ENCODE data around the gene TEX2.

- TF ChIP-seq, protein P1, sequence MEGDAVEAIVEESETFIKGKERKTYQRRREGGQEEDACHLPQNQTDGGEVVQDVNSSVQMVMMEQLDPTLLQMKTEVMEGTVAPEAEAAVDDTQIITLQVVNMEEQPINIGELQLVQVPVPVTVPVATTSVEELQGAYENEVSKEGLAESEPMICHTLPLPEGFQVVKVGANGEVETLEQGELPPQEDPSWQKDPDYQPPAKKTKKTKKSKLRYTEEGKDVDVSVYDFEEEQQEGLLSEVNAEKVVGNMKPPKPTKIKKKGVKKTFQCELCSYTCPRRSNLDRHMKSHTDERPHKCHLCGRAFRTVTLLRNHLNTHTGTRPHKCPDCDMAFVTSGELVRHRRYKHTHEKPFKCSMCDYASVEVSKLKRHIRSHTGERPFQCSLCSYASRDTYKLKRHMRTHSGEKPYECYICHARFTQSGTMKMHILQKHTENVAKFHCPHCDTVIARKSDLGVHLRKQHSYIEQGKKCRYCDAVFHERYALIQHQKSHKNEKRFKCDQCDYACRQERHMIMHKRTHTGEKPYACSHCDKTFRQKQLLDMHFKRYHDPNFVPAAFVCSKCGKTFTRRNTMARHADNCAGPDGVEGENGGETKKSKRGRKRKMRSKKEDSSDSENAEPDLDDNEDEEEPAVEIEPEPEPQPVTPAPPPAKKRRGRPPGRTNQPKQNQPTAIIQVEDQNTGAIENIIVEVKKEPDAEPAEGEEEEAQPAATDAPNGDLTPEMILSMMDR (IDR thresholded peaks at IDR 0.05): no peak
- TF ChIP-seq POLR2A (IDR thresholded peaks at IDR 0.05): no peak
These were observed 12.0 kb upstream of the TEX2 start for GRCh38 chr17:64275016-64275415.
